Endothelial cell (in vitro differentiated cells): Measurements from ENCODE around the gene E2F2. TPM values are rescaled to one million over a fixed set of nuclear protein-coding genes. Genes with fewer than 3 reads are reported as not detected.

Experiments used
- DNase-seq: peaks from one replicate; pipeline ENCODE4 v3.0.0; 2021; ENCODE audit warnings: low spot score
- H3K27ac Mint-ChIP-seq: one replicate; pipeline ENCODE4 v1.8.0; 2021; ENCODE audit warnings: mixed read lengths, inconsistent platforms; ENCODE audit not compliant: unreplicated experiment
- H3K27me3 Mint-ChIP-seq: one replicate; pipeline ENCODE4 v1.8.0; 2021; ENCODE audit warnings: mild to moderate bottlenecking, moderate library complexity, mixed read lengths, inconsistent platforms; ENCODE audit not compliant: unreplicated experiment
- H3K36me3 Mint-ChIP-seq: one replicate; pipeline ENCODE4 v1.8.0; 2021; ENCODE audit warnings: mild to moderate bottlenecking, low read depth, mixed read lengths, inconsistent platforms; ENCODE audit not compliant: unreplicated experiment
- H3K4me1 Mint-ChIP-seq: one replicate; pipeline ENCODE4 v1.8.0; 2021; ENCODE audit warnings: mild to moderate bottlenecking, mixed read lengths, inconsistent platforms; ENCODE audit not compliant: unreplicated experiment
- H3K4me3 Mint-ChIP-seq: one replicate; pipeline ENCODE4 v1.8.0; 2021; ENCODE audit warnings: mild to moderate bottlenecking, mixed read lengths, inconsistent platforms; ENCODE audit not compliant: unreplicated experiment
- H3K9me3 Mint-ChIP-seq: one replicate; pipeline ENCODE4 v1.8.0; 2021; ENCODE audit warnings: mixed read lengths, inconsistent platforms; ENCODE audit not compliant: unreplicated experiment
- CTCF ChIP-seq: fragments of 200-600 bp; sonication (generic); IDR thresholded peaks from one replicate; pipeline ENCODE4 v1.5.0; 2021; ENCODE audit warnings: antibody characterized with exemption; ENCODE audit not compliant: unreplicated experiment
- total RNA-seq: library from RNA; stranded (reverse); fragmentation: NEBNext Ultra II Directional; extraction: Animal tissue kit (Norgen Biotek cat#: 25700); gene quantifications from one replicate; pipeline ENCODE4 v1.2.1, GENCODE V29; 2021; ENCODE audit not compliant: unreplicated experiment

The E2F2 gene
- total RNA-seq, 1 donor from 2014 or later = 0.69 TPM

- TF ChIP-seq CTCF = no peak
- no peak for DNase-seq
These were observed 35.3 kb upstream of the E2F2 start for GRCh38 chr1:23566304-23566703.

GRCh38 chr1:23565776-23566175 is 34.7 kb upstream of the E2F2 start:
- Mint-ChIP-seq H3K4me3 (no peak overlapping the region), H3K9me3 (no peaks in the 10 kb centered on the region), H3K4me1 (peaks cover 52% of the 10 kb centered on the region), H3K36me3 (no peaks in the 10 kb centered on the region), H3K27me3 (peaks cover 20% of the 10 kb centered on the region), H3K27ac (peak overlapping the region; percentile 61)
- TF ChIP-seq CTCF = no peak
- DNase-seq = no peak

More at GRCh38 chr1:23566304-23566703, 35.3 kb upstream of the E2F2 start:
- Mint-ChIP-seq H3K36me3 (no peaks in the 10 kb centered on the region), H3K27me3 (peaks cover 20% of the 10 kb centered on the region), H3K27ac (peak overlapping the region; percentile 80), H3K4me3 (peak overlapping the region; percentile 79), H3K4me1 (peaks cover 46% of the 10 kb centered on the region), H3K9me3 (no peaks in the 10 kb centered on the region)

- Mint-ChIP-seq H3K9me3 (no peaks in the 10 kb centered on the region), H3K36me3 (no peaks in the 10 kb centered on the region), H3K4me1 (peaks cover 61% of the 10 kb centered on the region), H3K27ac (no peak overlapping the region), H3K4me3 (no peak overlapping the region), H3K27me3 (peaks cover 24% of the 10 kb centered on the region)
- DNase-seq = no peak
- TF ChIP-seq CTCF = no peak
These were observed 33.6 kb upstream of the E2F2 start for GRCh38 chr1:23564529-23565122.

- no peak for TF ChIP-seq CTCF
- Mint-ChIP-seq H3K27ac (peak overlapping the region; percentile 97), H3K4me3 (peak overlapping the region; percentile 60), H3K4me1 (peaks cover 55% of the 10 kb centered on the region), H3K9me3 (no peaks in the 10 kb centered on the region), H3K27me3 (peaks cover 21% of the 10 kb centered on the region), H3K36me3 (no peaks in the 10 kb centered on the region)
- DNase-seq = no peak
These were observed 32.8 kb upstream of the E2F2 start for GRCh38 chr1:23563755-23564374.

GRCh38 chr1:23563003-23563402 is 32.0 kb upstream of the E2F2 start:
- DNase-seq = no peak
- TF ChIP-seq CTCF = no peak
- no peaks in the 10 kb centered on the region for H3K9me3 Mint-ChIP-seq
- peak overlapping the region; percentile 97 for H3K27ac Mint-ChIP-seq
- H3K4me3 Mint-ChIP-seq = peak overlapping the region; percentile 60
- no peaks in the 10 kb centered on the region for H3K36me3 Mint-ChIP-seq
- peaks cover 19% of the 10 kb centered on the region for H3K27me3 Mint-ChIP-seq
- peaks cover 49% of the 10 kb centered on the region for H3K4me1 Mint-ChIP-seq
